Activated CD4-positive, alpha-beta T cell treated with anti-CD3 and anti-CD28 coated beads, Interleukin-2, amount 50 U/mL, for 1 hour (primary cell): Measurements from ENCODE around the gene CRYBG2.
"Not testable (repeated sequence)": the region's sequence is repeated elsewhere in the genome, so short reads cannot be mapped to it uniquely, and the experiment has no call there.

Experiments used
- DNase-seq: peaks from one replicate; pipeline ENCODE4 v3.0.0-alpha.2; 2020

The CRYBG2 gene

DNA sequence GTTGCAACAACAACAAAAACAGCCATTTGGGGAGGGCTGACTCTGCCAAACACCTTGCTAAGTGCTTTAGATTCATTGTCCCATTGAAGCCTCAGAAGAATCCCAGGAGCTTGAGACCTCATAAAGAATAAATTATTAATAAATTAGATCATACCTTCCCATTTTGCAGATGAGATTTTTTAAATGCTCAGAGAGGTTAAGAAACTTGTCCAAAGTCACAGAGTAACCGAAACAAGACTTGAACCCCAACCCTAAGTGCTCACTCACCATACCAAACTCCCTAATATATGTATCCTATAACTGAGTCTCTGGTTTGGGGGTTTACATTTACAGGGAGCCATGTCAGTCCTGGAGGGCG, 3.6 kb downstream of the CRYBG2 start:
- no peak for DNase-seq

DNA sequence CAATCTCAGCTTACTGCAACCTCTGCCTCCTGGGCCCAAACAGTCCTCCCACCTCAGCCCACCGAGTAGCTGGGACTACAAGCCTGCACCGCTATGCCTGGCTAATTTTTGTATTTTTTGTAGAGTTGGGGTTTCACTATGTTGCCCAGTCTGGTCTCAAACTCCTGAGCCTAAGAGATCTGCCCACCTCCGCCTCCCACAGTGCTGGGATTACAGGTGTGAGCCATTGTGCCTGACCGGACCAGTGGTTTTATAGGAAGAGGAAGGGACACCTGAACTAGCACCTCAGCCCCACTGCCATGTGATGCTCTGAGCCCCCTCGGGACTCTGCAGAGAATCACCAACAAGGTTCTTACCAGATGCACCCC, 4.1 kb downstream of the CRYBG2 start:
- no peak for DNase-seq

DNA sequence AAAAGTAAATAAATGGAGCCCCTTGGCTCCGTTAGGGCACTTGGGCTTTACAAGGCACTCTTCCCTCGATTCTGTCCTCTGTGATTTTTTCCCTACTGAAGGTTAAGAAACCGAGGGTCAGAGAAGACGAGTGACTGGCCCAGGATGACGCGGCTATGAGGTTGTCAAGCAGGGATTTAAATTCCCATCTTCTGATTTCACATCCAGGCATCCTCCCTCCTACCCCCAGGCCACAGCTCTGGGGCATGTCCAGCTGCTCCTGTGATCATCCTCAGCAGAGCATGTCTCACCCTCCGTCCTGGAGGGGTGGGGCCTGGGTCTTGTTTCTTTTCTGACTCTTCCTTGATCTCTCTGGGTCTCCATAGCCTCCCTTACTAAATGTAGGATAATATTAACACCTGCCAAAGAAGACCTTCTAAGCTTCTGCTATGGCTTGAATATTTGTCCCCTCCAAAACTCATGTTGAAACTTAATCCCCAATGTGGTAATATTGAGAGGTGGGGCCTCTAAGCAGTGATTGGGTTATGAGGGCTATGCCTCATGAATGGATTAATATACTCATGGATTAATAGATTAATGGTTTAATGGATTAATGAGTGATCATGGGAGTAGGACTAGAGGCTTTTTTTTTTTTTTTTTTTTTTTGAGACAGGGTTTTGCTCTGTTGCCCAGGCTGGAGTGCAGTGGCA, 4.6 kb downstream of the CRYBG2 start:
- no peak for DNase-seq

DNA sequence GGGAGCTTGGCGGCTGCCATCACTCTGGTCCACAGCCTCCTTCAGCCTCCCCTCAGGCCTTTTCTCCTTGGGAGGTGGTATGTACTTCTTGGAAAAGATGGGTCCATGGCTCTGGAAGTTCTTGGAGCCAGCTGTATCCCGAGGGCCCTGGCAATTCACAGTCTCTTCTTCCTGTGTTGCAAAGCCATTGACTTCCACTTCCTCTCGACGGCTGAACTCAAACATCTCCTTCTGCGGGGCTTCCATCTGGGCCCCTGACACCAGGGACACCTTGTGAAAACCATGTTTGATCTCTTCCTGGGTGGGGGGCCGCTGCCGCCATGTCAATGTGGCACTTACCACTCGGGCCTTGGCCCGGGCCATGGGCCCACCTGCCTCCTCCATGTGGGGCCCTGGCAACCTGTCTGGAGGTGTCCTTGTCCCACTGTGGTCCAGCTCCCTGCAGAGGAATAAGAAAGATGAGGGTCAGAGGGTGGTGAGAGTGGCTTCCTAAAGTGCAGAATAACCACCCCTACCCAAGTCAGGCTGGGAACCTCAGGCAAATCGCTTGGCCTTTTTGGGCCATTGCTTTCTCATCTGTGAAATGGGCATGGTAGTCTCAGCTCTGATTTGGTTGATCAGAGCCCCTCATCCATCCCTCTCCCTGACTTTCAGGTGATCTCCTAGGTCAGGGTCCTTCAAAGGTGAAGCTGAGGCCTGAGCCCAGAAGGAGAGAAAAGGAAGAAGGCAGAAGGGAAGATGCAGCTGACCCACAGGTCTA, 7.5 kb downstream of the CRYBG2 start:
- no peak for DNase-seq

DNA sequence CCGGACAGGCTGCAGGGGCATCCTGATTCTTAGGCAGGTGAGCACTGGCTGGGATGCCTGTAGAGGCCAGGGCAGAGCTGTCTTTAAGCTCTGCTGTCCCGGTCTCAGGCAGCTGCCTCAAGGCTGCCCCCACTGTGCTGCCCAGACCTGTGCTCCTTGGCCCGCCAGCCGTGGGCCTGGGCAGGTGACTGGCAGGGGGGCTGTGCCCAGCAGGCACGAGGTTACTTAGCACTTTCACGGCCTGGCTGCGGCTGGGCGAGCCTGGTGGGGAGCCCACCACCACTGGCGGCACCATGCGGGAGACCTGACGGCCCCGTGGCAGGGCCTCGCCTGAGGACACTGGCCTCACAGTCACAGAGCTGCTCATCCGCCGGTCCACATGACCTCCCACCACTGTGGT, 8.2 kb downstream of the CRYBG2 start:
- DNase-seq, result no peak

DNA sequence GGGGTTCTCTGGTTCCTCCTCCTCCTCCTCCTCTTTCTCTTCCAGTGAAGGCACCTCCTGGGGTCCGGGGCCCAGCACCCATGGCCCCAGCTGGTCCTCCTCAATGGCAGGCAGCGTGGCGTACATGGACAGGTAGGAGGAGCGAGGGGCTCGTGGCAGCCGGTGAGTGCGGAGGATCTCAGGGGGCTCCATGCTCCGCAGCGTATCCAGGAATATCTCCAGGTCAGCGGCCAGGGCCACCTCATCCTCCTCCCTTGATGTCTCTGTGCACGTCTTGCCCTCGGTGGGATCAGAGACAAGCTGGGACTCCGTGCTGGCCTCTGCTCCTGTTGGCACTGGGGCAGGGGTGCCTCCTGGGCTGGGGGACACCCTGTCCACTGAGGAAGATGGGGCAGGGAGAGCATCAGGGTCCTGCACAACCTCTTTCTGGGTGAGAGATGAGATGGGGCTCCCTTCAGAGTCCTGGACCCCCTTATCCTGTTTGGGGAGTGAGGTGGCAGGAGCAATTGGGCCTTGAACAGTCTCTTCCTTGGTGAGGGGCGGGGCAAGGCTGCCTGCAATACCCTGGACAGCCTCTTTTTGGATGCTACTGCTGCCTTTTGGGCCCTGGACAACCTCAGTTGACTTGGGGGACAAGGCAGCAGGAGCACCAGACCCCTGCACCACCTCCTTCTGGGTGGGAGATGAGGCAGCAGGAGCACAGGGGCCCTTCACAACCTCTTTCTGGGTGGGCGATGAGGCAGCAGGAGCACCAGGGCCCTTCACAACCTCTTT, 9.6 kb downstream of the CRYBG2 start:
- DNase-seq, result no peak

DNA sequence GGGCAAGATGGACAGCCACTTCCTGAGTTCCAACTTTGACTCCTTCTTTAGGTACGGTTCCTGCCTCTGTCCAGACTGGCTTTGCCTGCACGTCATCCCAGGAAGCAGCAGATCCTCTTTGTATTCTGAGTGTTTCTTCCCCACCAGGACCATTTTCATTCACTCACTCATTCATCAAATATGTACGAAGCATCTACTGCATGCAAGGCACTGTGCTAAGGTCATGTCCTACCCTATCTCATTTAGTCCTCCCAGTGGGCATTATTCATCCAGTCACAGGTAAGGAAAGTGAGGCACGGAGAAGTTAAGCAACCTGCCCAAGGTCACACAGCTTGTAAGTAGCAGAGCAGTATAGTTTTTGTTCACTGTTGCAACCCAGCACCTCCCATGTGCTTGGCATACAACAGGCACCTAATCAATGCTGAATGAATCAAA, 13.9 kb downstream of the CRYBG2 start:
- DNase-seq, result no peak

DNA sequence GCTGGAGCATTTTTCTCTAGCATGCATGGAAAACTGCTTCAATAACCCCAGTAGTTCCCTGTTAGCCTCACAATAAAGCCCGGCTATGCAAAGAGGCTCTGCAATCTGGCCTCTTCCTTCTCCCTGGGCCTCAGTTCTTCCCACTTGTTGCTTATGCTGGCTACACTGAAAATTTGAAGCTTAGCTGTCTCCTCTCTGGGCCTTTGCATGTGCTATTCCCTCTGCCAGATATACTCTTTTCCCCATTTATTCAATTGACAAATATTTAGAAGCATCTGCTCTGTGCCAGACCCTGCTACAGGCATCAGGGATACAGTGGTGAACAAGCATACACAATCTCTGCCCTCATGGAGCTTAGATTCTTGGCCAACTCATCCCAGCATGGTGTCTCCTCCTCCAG, 15.3 kb downstream of the CRYBG2 start:
- DNase-seq, result no peak

DNA sequence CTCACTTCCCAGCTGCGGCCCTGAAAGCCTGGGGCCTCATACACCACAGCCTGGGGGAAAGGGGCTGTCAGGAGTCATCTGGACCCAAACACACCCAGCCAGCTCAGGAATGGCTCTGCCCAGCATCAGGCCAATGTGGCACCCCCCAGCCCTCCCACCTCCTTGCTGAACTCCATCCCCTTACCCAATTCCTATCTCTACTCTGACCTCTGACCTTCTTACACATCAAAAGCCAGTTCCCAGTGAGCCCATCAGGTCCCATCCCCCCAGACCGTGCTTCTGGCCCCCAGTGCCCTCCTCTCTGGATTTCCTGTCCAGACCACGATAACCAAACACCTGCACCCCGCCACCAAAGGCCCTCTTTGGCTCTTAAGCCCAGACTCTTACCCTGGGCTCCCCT, 16.3 kb downstream of the CRYBG2 start:
- no peak for DNase-seq

DNA sequence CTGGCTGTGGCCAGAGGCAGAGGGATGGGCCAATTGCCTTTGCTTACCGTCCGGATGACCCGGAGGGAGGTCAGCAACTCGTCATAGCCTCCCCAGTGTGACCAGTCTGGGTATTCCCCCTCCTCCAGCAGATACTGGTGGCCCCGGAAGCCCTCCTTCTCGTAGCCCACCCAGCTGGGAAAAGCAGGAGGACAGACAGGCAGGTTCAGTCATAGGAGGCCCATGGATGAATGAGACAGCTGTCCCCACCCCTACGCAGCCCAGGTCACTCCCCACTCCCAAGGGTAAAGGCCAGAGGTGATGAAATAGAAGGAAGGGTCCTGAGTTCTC, 16.8 kb downstream of the CRYBG2 start:
- no peak for DNase-seq

DNA sequence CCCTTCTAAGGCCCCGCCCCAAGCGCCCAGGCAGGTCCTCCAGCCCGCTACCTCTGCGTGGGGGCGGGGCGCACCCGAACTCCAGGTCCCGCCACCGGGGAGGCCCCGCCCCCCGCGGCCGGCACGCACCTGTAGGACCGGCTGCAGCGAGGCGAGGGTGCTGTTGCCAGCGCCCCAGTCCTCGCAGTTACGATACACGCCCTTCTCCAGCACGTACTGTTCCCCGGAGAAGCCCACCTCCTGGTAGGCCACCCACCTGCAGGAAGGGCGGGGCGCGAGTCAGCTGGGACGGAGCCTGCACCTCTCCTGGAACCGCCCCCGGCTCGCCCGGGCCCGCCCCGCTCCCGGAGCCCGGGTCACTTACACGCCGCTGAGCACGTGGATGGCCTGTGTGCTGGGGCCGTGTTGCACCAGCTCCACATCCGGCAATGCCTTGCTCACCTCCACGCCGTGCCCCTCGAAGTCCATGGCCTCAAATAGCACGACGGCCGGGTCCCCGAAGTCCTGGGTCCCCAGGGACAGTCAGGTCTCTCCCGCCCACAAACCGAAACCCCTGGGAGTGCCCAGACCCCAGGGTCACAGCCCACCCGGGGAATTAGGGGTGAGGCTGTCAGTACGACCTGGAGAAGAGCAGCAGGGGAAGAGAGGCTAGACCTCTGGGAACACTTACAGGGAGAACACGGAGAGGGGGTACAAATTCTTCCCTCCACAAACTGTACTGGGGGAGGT, 17.3 kb downstream of the CRYBG2 start:
- DNase-seq, result peak; percentile 87

DNA sequence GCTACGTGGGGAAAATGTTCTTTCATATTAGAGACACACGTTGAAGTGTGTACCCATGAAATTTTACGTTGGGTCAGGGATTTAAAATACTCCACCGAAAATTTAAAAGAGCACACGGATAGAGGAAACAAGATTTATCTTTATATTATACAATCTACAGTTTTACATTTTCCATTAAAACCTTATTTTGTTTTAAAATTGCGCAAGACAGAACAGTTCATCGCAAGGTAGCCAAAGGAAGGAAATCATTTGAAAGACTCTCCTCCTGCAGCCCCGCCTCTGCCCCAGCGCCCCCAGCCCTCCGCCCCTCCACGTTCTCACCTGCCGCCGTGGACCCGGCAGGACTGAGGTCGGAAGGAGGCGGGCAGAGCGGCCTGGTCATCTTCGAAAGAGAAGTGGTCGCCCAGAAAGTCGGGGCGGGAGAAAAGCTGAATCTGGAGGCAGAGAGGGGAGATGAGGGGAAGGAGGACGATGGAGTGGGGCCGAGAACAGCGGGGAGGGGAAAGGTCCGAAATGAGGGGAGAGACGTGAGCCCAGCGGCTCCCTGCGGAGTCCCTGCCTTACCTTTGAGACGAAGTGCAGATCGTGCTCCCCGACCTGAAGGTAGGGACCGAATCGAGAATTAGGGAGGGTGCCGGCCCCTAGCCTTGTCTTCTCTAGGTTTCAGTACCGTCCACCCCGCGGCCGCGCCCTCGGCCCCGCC, 18.0 kb downstream of the CRYBG2 start:
- no peak for DNase-seq

DNA sequence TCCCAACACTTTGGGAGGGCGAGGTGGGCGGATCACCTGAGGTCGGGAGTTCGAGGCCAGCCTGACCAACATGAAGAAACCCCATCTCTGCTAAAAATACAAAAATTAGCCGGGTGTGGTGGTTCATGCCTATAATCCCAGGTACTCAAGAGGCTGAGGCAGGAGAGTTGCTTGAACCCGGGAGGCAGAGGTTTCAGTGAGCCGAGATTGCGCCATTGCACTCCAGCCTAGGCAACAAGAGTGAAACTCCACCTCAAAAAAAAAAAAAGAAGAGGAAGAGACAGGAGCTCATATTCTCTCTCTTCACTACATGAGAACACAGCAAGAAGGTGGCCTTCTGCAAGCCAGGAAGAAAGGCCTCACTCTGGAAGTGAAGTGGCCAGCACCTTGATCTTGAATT, 20.6 kb downstream of the CRYBG2 start:
- DNase-seq, result not testable (repeated sequence)

DNA sequence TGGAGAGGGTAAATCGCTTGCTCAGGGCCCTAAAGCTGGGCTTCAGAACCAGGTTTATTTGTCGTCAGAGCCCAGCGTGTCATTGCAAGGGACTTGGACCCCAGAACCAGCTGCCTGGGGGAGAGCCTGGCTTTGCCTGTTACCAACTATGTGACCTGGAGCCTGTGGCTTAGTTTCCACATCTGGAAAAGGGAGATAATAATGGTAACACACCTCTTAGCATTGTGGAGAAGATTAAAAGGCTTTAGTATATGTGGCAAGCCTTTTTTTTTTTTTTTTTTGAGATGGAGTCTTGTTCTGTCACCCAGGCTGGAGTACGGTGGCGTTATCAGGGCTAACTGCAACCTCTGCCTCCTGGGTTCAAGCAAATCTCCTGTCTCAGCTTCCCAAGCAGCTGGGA, 23.7 kb downstream of the CRYBG2 start:
- no peak for DNase-seq

DNA sequence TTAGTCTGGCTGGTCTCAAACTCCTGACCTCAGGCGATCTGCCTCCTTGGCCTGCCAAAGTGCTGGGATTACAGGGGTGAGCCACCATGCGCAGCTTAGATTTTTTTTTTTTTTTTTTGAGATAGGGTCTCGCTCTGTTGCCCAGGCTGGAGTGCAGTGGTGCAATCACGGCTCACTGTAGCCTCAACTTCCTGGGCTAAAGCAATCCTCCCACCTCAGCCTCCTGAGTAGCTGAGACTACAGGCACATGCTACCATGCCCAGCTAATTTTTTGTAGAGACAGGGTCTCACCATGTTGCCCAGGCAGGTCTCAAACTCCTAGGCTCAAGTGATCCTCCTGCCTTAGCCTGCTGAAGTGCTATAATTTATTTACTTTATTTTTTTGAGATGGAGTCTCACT, 24.6 kb downstream of the CRYBG2 start:
- DNase-seq, result not testable (repeated sequence)

DNA sequence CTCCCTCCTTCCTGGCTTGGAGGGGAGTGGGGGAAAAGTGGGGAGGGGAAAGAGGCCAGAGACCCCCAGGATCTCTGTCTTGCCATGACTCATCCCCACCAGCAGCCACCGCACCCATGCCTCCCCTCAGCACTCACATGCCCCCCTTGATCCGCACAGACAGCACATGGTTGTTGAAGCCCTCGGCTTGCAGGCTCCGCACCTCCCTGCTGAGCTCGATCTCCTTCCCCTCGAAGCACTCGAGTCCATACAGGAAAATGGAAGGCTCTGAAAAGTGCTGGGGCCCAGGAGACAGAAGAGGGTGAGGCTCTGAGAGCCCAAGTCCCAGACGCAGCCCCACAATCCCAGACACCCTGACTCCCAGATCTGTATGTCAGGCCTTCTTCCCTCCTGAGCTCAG, 25.3 kb downstream of the CRYBG2 start:
- no peak for DNase-seq

DNA sequence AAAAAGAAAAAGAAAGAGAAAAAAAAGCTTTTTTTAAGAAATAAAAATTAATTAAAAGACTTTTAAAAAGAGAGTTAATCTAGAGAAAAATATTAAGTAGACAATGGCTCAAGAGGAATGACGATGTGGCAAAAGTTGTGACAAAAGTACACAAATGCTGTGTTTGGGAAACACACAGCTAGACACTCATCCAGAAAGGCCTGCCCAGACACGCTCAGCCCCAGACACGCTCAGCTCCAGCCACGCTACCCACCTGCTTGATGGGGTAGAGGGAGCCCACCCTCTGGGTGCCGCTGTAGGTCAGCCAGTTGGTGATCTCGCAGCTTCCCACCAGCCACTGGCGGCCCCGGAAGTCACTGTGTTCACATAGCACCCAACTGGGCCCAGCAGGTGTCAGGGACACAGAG, 26.0 kb downstream of the CRYBG2 start:
- DNase-seq, result no peak

DNA sequence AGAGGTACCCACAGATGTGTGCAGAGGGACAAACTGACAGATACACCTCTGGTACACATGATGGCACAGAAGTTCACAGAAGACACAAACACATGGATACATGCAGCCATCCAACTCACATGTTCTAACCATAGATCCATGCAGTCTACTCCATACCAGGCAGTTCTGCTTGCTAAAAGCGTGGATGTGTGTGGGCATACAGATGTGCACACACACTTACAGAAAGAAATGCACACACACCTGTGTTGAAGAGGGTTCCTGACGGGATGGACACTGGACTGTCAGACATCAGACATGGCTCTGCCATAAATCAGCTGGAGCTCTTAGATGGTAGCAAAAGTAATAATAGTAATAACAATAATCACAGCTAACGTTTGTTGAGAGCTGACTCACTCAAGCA, 29.4 kb downstream of the CRYBG2 start:
- DNase-seq, result no peak

DNA sequence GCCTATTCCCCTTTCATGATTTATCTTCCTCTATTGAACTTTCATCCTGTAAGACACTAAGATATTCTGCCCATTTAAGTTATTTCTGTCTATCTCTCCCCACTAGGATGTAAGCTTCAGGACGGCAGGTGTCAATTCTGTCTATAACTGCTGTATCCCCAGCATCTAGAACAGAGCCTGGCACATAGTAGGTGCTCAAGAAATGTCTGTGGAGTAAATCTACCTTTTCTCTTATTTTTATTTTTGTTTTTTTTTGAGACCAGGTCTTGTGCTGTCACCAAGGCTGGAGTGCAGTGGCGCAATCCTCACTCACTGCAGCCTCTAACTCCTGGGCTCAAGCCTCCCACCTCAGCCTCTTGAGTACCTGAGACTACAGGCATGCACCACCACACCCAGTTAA, 30.5 kb downstream of the CRYBG2 start:
- DNase-seq, result no peak

DNA sequence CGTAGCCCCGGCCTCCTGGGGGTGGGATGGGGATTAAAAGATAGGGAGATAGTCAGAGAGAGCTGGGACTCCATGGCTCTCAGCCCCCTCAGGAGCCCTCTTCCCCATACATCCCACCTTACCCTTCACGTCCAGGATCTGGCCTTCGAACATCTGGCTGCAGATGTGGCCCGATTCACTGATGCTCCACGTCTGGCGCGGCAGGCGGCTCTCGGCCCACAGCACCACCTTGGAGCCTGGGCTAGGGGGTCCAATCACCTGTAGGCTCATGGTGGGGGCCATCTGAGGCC, 31.9 kb downstream of the CRYBG2 start:
- no peak for DNase-seq

DNA sequence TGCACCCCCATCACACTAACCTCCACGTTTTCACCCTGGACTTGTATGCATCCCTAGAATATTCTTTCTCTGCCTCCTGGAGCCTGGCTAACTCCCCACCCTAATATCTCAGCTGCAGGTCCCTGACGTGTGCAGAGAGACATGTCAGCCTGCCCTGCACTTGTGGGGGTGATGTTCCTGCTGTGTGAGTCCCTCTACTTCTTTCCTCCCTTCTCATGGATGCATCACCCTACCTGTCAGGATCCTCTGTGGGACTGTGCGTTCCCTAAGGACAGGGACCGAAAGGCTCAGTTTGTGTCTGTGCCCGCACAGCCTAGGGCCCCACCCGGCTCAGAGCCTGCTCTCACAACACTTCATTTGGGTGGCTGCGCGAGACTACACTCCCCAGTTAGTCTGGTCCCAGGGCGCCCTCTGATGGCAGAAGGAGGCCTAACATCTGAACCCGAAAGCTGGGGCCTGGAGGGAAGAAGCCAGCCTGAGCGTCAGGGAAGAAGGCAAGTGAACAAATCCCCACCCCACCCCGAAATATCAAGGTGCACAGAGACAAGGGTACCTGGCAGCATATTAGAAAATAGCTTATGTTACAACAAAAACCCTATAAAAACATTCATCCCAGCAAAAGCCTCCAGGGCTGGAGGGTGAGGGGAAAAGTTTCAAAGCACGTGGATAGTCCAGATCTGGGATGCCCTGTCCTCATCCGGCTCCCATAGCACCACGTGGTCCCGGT, 32.5 kb downstream of the CRYBG2 start:
- DNase-seq, result peak; percentile 97

DNA sequence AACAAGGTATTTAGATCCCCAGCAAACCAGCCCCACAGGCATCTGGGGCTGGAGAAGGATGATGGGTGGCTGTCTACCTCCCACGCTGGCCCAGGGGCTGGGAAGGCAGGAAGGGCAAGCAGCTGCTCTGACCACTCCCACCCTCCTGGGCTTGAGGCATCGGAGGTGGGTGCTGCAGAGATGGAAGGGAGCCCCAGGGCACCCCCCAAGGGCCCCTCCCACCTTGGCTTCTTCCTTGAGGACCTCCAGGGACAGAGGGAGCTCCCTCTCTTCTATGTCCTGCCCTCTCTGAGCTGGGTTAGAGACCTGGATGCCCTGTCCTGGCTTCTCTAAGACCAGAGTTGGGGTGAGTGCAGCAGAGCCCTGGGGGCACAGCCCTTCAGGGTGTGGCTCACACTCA, 33.0 kb downstream of the CRYBG2 start:
- no peak for DNase-seq
